H9 (cell line): ENCODE data around the gene MAST2. TPM values are rescaled to one million over a fixed set of nuclear protein-coding genes. Genes with fewer than 3 reads are reported as not detected.

ENCODE experiments used
- DNase-seq: peaks from one replicate; pipeline ENCODE4 v3.0.0-alpha.2; 2017
- H2AFZ ChIP-seq: one replicate; pipeline ENCODE4 v1.6.1; 2013; ENCODE audit warnings: mild to moderate bottlenecking, low read length, control low read depth, moderate library complexity
- H2AK5ac ChIP-seq: 2 replicates; pipeline ENCODE4 v1.6.1; 2013; ENCODE audit warnings: low read length, control low read depth, mixed read lengths; ENCODE audit not compliant: insufficient read length
- H2BK120ac ChIP-seq: one replicate; pipeline ENCODE4 v1.6.1; 2013; ENCODE audit warnings: low read depth, mild to moderate bottlenecking, low read length, control low read depth, inconsistent platforms; ENCODE audit not compliant: poor library complexity, severe bottlenecking
- H2BK12ac ChIP-seq: 2 replicates; pipeline ENCODE4 v1.6.1; 2013; ENCODE audit warnings: low read length, control low read depth, mixed read lengths, low read depth; ENCODE audit not compliant: insufficient read length
- H2BK15ac ChIP-seq: 2 replicates; pipeline ENCODE4 v1.6.1; 2013; ENCODE audit warnings: low read depth, low read length, control low read depth
- H2BK20ac ChIP-seq: one replicate; pipeline ENCODE4 v1.6.1; 2013; ENCODE audit warnings: low read depth, mild to moderate bottlenecking, low read length, control low read depth, inconsistent platforms; ENCODE audit not compliant: poor library complexity, severe bottlenecking
- H2BK5ac ChIP-seq: 2 replicates; pipeline ENCODE4 v1.6.1; 2013; ENCODE audit warnings: low read length, control low read depth, mixed read lengths; ENCODE audit not compliant: insufficient read length
- H3K14ac ChIP-seq: 2 replicates; pipeline ENCODE4 v1.6.1; 2013; ENCODE audit warnings: low read length, control low read depth; ENCODE audit not compliant: insufficient read depth
- H3K18ac ChIP-seq: 2 replicates; pipeline ENCODE4 v1.6.1; 2013; ENCODE audit warnings: low read depth, mild to moderate bottlenecking, mixed read lengths, low read length, control low read depth; ENCODE audit not compliant: insufficient read length
- H3K23ac ChIP-seq: 2 replicates; pipeline ENCODE4 v1.6.1; 2013; ENCODE audit warnings: low read length, control low read depth, mixed read lengths, low read depth; ENCODE audit not compliant: insufficient read length
- H3K23me2 ChIP-seq: 2 replicates; pipeline ENCODE4 v1.6.1; 2013; ENCODE audit warnings: low read depth, mild to moderate bottlenecking, mixed read lengths, low read length, control low read depth; ENCODE audit not compliant: insufficient read length, poor library complexity, severe bottlenecking
- H3K27ac ChIP-seq: 2 replicates; pipeline ENCODE4 v1.5.1; 2013; ENCODE audit warnings: low read length, control low read depth, mixed read lengths, low read depth; ENCODE audit not compliant: insufficient read length
- H3K27me3 ChIP-seq: 2 replicates; pipeline ENCODE4 v1.6.1; 2013; ENCODE audit warnings: low read length, control low read depth, inconsistent platforms; ENCODE audit not compliant: insufficient read depth
- H3K4ac ChIP-seq: 2 replicates; pipeline ENCODE4 v1.6.1; 2013; ENCODE audit warnings: low read depth, mild to moderate bottlenecking, control low read depth, inconsistent platforms, low read length, moderate library complexity
- H3K4me1 ChIP-seq: 2 replicates; pipeline ENCODE4 v1.6.1; 2013; ENCODE audit warnings: low read length, control low read depth, inconsistent platforms; ENCODE audit not compliant: insufficient read depth
- H3K4me2 ChIP-seq: 2 replicates; pipeline ENCODE4 v1.6.1; 2013; ENCODE audit warnings: low read length, control low read depth, mixed read lengths; ENCODE audit not compliant: insufficient read length, insufficient read depth
- H3K56ac ChIP-seq: 2 replicates; pipeline ENCODE4 v1.6.1; 2013; ENCODE audit warnings: low read depth, mild to moderate bottlenecking, mixed read lengths, low read length, control low read depth; ENCODE audit not compliant: insufficient read length
- H3K79me1 ChIP-seq: 2 replicates; pipeline ENCODE4 v1.6.1; 2013; ENCODE audit warnings: low read depth, mild to moderate bottlenecking, moderate library complexity, low read length, control low read depth, inconsistent platforms; ENCODE audit not compliant: insufficient read depth, poor library complexity, severe bottlenecking
- H3K79me2 ChIP-seq: 2 replicates; pipeline ENCODE4 v1.6.1; 2013; ENCODE audit warnings: low read length, control low read depth, inconsistent platforms; ENCODE audit not compliant: insufficient read depth
- H3K9ac ChIP-seq: 2 replicates; pipeline ENCODE4 v1.6.1; 2013; ENCODE audit warnings: low read length, control low read depth, mixed read lengths; ENCODE audit not compliant: insufficient read length; ENCODE audit errors: extremely low read depth
- H3K9me3 ChIP-seq: one replicate; pipeline ENCODE4 v1.6.1; 2013; ENCODE audit warnings: low read depth, low read length, inconsistent platforms; ENCODE audit not compliant: control insufficient read depth
- H3T11ph ChIP-seq: one replicate; pipeline ENCODE4 v1.6.1; 2013; ENCODE audit warnings: mild to moderate bottlenecking, low read length, control low read depth, inconsistent platforms
- H4K20me1 ChIP-seq: one replicate; pipeline ENCODE4 v1.6.1; 2013; ENCODE audit not compliant: control insufficient read depth, insufficient read length, insufficient read depth
- H4K5ac ChIP-seq: 2 replicates; pipeline ENCODE4 v1.6.1; 2013; ENCODE audit warnings: low read depth, mild to moderate bottlenecking, mixed read lengths, low read length, control low read depth; ENCODE audit not compliant: insufficient read length
- H4K8ac ChIP-seq: replicated peaks from 2 replicates; pipeline ENCODE4 v1.6.1; 2013; ENCODE audit warnings: low read length, control low read depth, mixed read lengths, low read depth; ENCODE audit not compliant: insufficient read length
- H4K91ac ChIP-seq: 2 replicates; pipeline ENCODE4 v1.6.1; 2013; ENCODE audit warnings: low read depth, mild to moderate bottlenecking, moderate library complexity, mixed read lengths, low read length, control low read depth; ENCODE audit not compliant: insufficient read length
- H3K27ac Mint-ChIP-seq, 3 experiments: 2 replicates in 2 of 3; 3 replicates in 1 of 3; pipeline ENCODE4 v1.8.0; 2020 to 2021; ENCODE audit warnings: mixed read lengths in 3 of 3, mild to moderate bottlenecking in 1 of 3, moderate library complexity in 1 of 3
- H3K27me3 Mint-ChIP-seq: 2 replicates; pipeline ENCODE4 v1.8.0; 2021; ENCODE audit warnings: low read depth, mild to moderate bottlenecking, moderate library complexity, mixed read lengths
- H3K36me3 Mint-ChIP-seq, 3 experiments: 2 replicates in 2 of 3; 3 replicates in 1 of 3; pipeline ENCODE4 v1.8.0; 2020 to 2021; ENCODE audit warnings: low read depth in 3 of 3, mixed read lengths in 3 of 3; ENCODE audit not compliant: insufficient read depth in 1 of 3
- H3K4me1 Mint-ChIP-seq, 2 experiments: 2 replicates each; pipeline ENCODE4 v1.8.0; 2020; ENCODE audit warnings: mixed read lengths in 2 of 2
- H3K4me3 Mint-ChIP-seq, 2 experiments: 2 replicates in 1 of 2; 3 replicates in 1 of 2; pipeline ENCODE4 v1.8.0; 2020 to 2021; ENCODE audit warnings: mild to moderate bottlenecking in 2 of 2, mixed read lengths in 2 of 2, moderate library complexity in 1 of 2
- H3K9me3 Mint-ChIP-seq, 2 experiments: 2 replicates in 1 of 2; 3 replicates in 1 of 2; pipeline ENCODE4 v1.8.0; 2020; ENCODE audit warnings: mild to moderate bottlenecking in 2 of 2, mixed read lengths in 2 of 2, moderate library complexity in 1 of 2
- CTCF ChIP-seq: fragments of 200-600 bp; sonication (generic); conservative IDR thresholded peaks from 3 replicates; pipeline ENCODE4 v1.8.0; 2021; ENCODE audit warnings: antibody characterized with exemption, mild to moderate bottlenecking
- WGBS: extraction: QIAGEN DNeasy Blood & Tissue Kit; methylation state at CpG from one replicate; pipeline ENCODE4 v1.1.7; 2013; ENCODE audit warnings: missing lambda C conversion rate, low lambda C conversion rate, mixed read lengths; ENCODE audit not compliant: insufficient read length; ENCODE audit errors: extremely low coverage; 5-methylcytosine and 5-hydroxymethylcytosine counted together
- total RNA-seq: library from RNA; stranded (reverse); gene quantifications from 2 replicates; pipeline ENCODE4 v1.2.1, GENCODE V29; 2021

The MAST2 gene
- total RNA-seq, 1 experiment from 2014 or later, result 28.8 TPM

- no peaks in the 10 kb centered on the region for H3K9me3 Mint-ChIP-seq
- Histone ChIP-seq H3K79me2 (no peaks in the 10 kb centered on the region), H3K27ac (no peak overlapping the region), H2BK5ac (no peak overlapping the region), H3K18ac (no peak overlapping the region), H3K4ac (no peak overlapping the region), H4K91ac (no peak overlapping the region), H3K27me3 (no peaks in the 10 kb centered on the region), H3T11ph (no peak overlapping the region), H2AFZ (no peak overlapping the region), H3K4me1 (no peaks in the 10 kb centered on the region), H3K4me2 (no peak overlapping the region), H3K9ac (no peak overlapping the region), H2BK15ac (no peak overlapping the region), H3K79me1 (no peaks in the 10 kb centered on the region), H4K5ac (no peak overlapping the region), H4K20me1 (no peaks in the 10 kb centered on the region), H3K23ac (no peak overlapping the region), H3K14ac (no peak overlapping the region), H2BK12ac (no peak overlapping the region), H2BK120ac (no peak overlapping the region), H3K56ac (no peak overlapping the region), H2AK5ac (no peak overlapping the region), H4K8ac (no peak overlapping the region), H2BK20ac (no peak overlapping the region), H3K23me2 (no peaks in the 10 kb centered on the region), H3K9me3 (no peaks in the 10 kb centered on the region)
- H3K27me3 Mint-ChIP-seq, result no peaks in the 10 kb centered on the region
- H3K4me3 Mint-ChIP-seq, result no peak overlapping the region
- no peak for DNase-seq
- H3K36me3 Mint-ChIP-seq, result peaks cover 0 to 11% (median 2%) of the 10 kb centered on the region in 3 experiments; a peak in 4 of 7 replicates
- no CpG with 5 or more reads among the region's 2 CpGs for WGBS
- H3K27ac Mint-ChIP-seq, result no peak overlapping the region
- no peak for TF ChIP-seq CTCF
- peaks cover 13 to 17% of the 10 kb centered on the region in 2 experiments for H3K4me1 Mint-ChIP-seq
Observed at GRCh38 chr1:45999507-45999906, 196.1 kb downstream of the MAST2 start.
